ENCODE measurements around the gene MYO1H.
"Not testable (repeated sequence)": the region's sequence is repeated elsewhere in the genome, so short reads cannot be mapped to it uniquely, and the experiment has no call there.

GRCh38 chr12:109406147-109406546, 58.4 kb downstream of the MYO1H start:
- TF ChIP-seq CTCF, POLR2A, POLR2AphosphoS5, EP300 (IDR thresholded peaks at IDR 0.05): not testable (repeated sequence)
